ENCODE results near the gene TCP11L2. TPM values are rescaled to one million over a fixed set of nuclear protein-coding genes. Genes with fewer than 3 reads are reported as not detected.

TCP11L2 gene
- total RNA-seq, 1 experiment from 2014 or later, result 6.1 TPM

DNA sequence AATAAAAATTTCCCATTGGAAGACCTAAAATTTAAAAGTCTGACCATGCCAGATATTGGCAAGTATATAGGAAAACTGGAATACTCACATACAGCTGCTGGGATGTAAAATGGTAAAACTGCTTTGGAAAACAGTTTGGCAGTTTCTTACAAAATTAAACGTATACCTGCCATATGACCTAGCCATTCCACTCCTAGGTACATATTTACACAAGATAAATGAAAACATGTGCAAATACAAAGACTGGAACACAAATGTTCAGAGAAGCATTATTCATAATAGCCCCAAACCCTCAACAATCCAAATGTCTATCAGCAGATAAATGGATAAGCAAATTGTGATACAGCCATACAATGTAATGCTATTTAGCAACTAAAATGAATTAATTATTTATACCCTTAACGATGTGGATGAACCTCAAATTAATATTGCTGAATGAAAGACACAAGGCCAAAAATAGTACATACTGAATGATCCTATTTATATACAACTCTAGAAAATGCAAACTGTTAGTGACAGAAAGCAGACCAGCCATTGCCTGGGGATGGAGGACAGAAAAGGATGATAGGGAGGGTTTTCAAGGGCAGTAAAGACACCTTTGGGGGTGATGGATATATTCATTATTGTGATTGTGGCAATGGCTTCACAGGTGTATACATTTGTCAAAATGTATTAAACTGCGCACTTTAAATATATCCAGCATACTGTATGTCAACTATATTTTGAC lies 21.3 kb upstream of the TCP11L2 start:
- H3K36me3 Mint-ChIP-seq (ENCODE audit: insufficient read depth in 1 of 3, low read depth in 3 of 3), result no peaks in the 10 kb centered on the region
- Histone ChIP-seq H2BK12ac (ENCODE audit: insufficient read length, low read depth, low read length) (no peak overlapping the region), H3K4me1 (ENCODE audit: insufficient read depth, low read length) (no peaks in the 10 kb centered on the region), H3K27me3 (ENCODE audit: insufficient read depth, low read length) (no peaks in the 10 kb centered on the region), H3K14ac (ENCODE audit: insufficient read depth, low read length) (no peak overlapping the region), H4K5ac (ENCODE audit: insufficient read length, low read depth, low read length) (no peak overlapping the region), H3K27ac (ENCODE audit: insufficient read length, low read depth, low read length) (no peak overlapping the region), H3K79me1 (ENCODE audit: insufficient read depth, low read depth, low read length, poor library complexity, severe bottlenecking) (no peaks in the 10 kb centered on the region), H3T11ph (ENCODE audit: low read length) (no peak overlapping the region), H3K4ac (ENCODE audit: low read depth, low read length) (no peak overlapping the region), H2BK5ac (ENCODE audit: insufficient read length, low read length) (no peak overlapping the region), H4K8ac (replicated peaks; ENCODE audit: insufficient read length, low read depth, low read length) (no peak overlapping the region), H3K4me2 (ENCODE audit: insufficient read depth, insufficient read length, low read length) (no peak overlapping the region), H3K9me3 (ENCODE audit: control insufficient read depth, low read depth, low read length) (no peaks in the 10 kb centered on the region), H3K23me2 (ENCODE audit: insufficient read length, low read depth, low read length, poor library complexity, severe bottlenecking) (no peaks in the 10 kb centered on the region), H2BK15ac (ENCODE audit: low read depth, low read length) (no peak overlapping the region), H3K56ac (ENCODE audit: insufficient read length, low read depth, low read length) (no peak overlapping the region), H2BK120ac (ENCODE audit: low read depth, low read length, poor library complexity, severe bottlenecking) (no peak overlapping the region), H3K23ac (ENCODE audit: insufficient read length, low read depth, low read length) (no peak overlapping the region), H4K91ac (ENCODE audit: insufficient read length, low read depth, low read length) (no peak overlapping the region), H3K79me2 (ENCODE audit: insufficient read depth, low read length) (no peaks in the 10 kb centered on the region), H3K9ac (ENCODE audit: extremely low read depth, insufficient read length, low read length) (no peak overlapping the region), H2BK20ac (ENCODE audit: low read depth, low read length, poor library complexity, severe bottlenecking) (no peak overlapping the region), H4K20me1 (ENCODE audit: control insufficient read depth, insufficient read depth, insufficient read length) (no peaks in the 10 kb centered on the region), H3K18ac (ENCODE audit: insufficient read length, low read depth, low read length) (no peak overlapping the region), H2AFZ (ENCODE audit: low read length) (no peak overlapping the region), H2AK5ac (ENCODE audit: insufficient read length, low read length) (no peak overlapping the region)
- WGBS (ENCODE audit: extremely low coverage, insufficient read length, low lambda C conversion rate), result no CpG with 5 or more reads among the region's 3 CpGs
- peaks cover 2 to 4% of the 10 kb centered on the region in 2 experiments; a peak in 2 of 4 replicates for H3K4me1 Mint-ChIP-seq
- TF ChIP-seq, protein P1, sequence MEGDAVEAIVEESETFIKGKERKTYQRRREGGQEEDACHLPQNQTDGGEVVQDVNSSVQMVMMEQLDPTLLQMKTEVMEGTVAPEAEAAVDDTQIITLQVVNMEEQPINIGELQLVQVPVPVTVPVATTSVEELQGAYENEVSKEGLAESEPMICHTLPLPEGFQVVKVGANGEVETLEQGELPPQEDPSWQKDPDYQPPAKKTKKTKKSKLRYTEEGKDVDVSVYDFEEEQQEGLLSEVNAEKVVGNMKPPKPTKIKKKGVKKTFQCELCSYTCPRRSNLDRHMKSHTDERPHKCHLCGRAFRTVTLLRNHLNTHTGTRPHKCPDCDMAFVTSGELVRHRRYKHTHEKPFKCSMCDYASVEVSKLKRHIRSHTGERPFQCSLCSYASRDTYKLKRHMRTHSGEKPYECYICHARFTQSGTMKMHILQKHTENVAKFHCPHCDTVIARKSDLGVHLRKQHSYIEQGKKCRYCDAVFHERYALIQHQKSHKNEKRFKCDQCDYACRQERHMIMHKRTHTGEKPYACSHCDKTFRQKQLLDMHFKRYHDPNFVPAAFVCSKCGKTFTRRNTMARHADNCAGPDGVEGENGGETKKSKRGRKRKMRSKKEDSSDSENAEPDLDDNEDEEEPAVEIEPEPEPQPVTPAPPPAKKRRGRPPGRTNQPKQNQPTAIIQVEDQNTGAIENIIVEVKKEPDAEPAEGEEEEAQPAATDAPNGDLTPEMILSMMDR (conservative IDR thresholded peaks at IDR 0.05), result no peak
- no peaks in the 10 kb centered on the region for H3K9me3 Mint-ChIP-seq
- H3K4me3 Mint-ChIP-seq, result no peak overlapping the region
- no peak for DNase-seq
- H3K27ac Mint-ChIP-seq, result no peak overlapping the region
- no peaks in the 10 kb centered on the region; the same call in 1 of the 2 replicates for H3K27me3 Mint-ChIP-seq (ENCODE audit: low read depth)
